Mammary epithelial cell (primary cell): ENCODE data around the gene HTR7.

Source experiments
- EZH2 ChIP-seq: IDR thresholded peaks from 2 replicates; pipeline ENCODE4 v1.6.1; 2012; ENCODE audit warnings: low read length, inconsistent platforms, borderline replicate concordance
- TF ChIP-seq, protein P1 (sequence below), 2 donors: IDR thresholded peaks in 1 of 2; conservative IDR thresholded peaks in 1 of 2; 2 replicates each; pipeline ENCODE4 v1.5.1; 2011 to 2012; ENCODE audit warnings: inconsistent platforms in 2 of 2, low read length in 2 of 2, mild to moderate bottlenecking in 2 of 2, control low read depth in 1 of 2, low read depth in 1 of 2; ENCODE audit not compliant: insufficient read depth in 1 of 2; ENCODE audit errors: extremely low read depth in 1 of 2

DNA sequence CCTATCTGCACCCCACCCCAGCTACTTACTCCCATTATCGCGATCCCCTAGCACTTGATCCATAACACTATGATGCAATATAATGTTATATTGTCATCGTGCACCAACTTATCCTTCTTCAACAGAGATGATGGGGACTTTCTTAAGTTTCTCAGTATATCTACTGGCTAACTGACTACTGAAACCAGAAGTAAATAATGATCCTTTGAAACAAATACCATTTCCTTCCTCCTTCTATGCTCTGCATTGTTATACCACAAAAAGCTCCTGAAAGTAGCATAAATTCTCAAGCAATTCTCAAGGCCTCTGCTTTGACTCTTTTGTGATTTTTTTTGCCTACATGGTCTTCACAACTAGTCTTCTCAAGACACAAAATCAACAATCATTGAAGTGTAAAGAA is 68.9 kb downstream of the HTR7 start:
- TF ChIP-seq, protein P1, sequence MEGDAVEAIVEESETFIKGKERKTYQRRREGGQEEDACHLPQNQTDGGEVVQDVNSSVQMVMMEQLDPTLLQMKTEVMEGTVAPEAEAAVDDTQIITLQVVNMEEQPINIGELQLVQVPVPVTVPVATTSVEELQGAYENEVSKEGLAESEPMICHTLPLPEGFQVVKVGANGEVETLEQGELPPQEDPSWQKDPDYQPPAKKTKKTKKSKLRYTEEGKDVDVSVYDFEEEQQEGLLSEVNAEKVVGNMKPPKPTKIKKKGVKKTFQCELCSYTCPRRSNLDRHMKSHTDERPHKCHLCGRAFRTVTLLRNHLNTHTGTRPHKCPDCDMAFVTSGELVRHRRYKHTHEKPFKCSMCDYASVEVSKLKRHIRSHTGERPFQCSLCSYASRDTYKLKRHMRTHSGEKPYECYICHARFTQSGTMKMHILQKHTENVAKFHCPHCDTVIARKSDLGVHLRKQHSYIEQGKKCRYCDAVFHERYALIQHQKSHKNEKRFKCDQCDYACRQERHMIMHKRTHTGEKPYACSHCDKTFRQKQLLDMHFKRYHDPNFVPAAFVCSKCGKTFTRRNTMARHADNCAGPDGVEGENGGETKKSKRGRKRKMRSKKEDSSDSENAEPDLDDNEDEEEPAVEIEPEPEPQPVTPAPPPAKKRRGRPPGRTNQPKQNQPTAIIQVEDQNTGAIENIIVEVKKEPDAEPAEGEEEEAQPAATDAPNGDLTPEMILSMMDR (conservative IDR thresholded peaks at IDR 0.05 in 1 of 2, IDR thresholded peaks at IDR 0.05 in 1 of 2; ENCODE audit: extremely low read depth in 1 of 2, insufficient read depth in 1 of 2, low read depth in 1 of 2, low read length in 2 of 2) = no peak
- no peak for TF ChIP-seq EZH2
